SU-DHL-6 (cell line): ENCODE results near the gene KRT12.
A peak's percentile ranks its signal among the peaks of the same experiment; 100 is the strongest.

ENCODE experiments used
- CTCF ChIP-seq: fragments of 200-600 bp; sonication (generic); IDR thresholded peaks from one replicate; pipeline ENCODE4 v1.5.1; 2017; ENCODE audit warnings: antibody characterized with exemption, mild to moderate bottlenecking, low read length, moderate library complexity; ENCODE audit not compliant: insufficient read depth, poor library complexity, severe bottlenecking
- EZH2phosphoT487 ChIP-seq: fragments of 200-600 bp; sonication (generic), shearing (Covaris generic); conservative IDR thresholded peaks from 2 replicates; pipeline ENCODE4 v1.6.1; 2018; ENCODE audit warnings: mild to moderate bottlenecking, antibody characterized with exemption, low read length, moderate library complexity, mixed read lengths

- TF ChIP-seq CTCF (peak; percentile 54), EZH2phosphoT487 (no peak)
Observed at GRCh38 chr17:40909351-40909750, 42.3 kb upstream of the KRT12 start.
